Activated CD8-positive, alpha-beta T cell treated with anti-CD3 and anti-CD28 coated beads for 36 hours (primary cell): Measurements from ENCODE around the gene EVC2. TPM values are rescaled to one million over a fixed set of nuclear protein-coding genes. Genes with fewer than 3 reads are reported as not detected.

Source experiments
- ATAC-seq: fragments of 200-7000 bp; cut with Tn5 transposase; one replicate; pipeline ENCODE4 v1.10.0; 2021; ENCODE audit warnings: mild to moderate bottlenecking, moderate library complexity
- CTCF ChIA-PET: fragments of 350-600 bp; sonication (Branson Sonifier 250); formaldehyde crosslinking; loops from one replicate; lab custom pipeline; 2021; ENCODE audit warnings: antibody characterized with exemption; lab: Charles Lee
- POLR2A ChIA-PET: fragments of 350-600 bp; sonication (Branson Sonifier 250); formaldehyde crosslinking; loops from one replicate; lab custom pipeline; 2021; ENCODE audit warnings: antibody characterized with exemption; lab: Charles Lee
- DNase-seq: peaks from one replicate; pipeline ENCODE4 v3.0.0-alpha.2; 2020
- H3K27ac Mint-ChIP-seq: one replicate; pipeline ENCODE4 v1.8.0; 2021; ENCODE audit warnings: mild to moderate bottlenecking, mixed read lengths
- H3K27me3 Mint-ChIP-seq: one replicate; pipeline ENCODE4 v1.8.0; 2021; ENCODE audit warnings: mixed read lengths
- H3K36me3 Mint-ChIP-seq: one replicate; pipeline ENCODE4 v1.8.0; 2021; ENCODE audit warnings: low read depth, mixed read lengths
- H3K4me1 Mint-ChIP-seq: one replicate; pipeline ENCODE4 v1.8.0; 2021; ENCODE audit warnings: low read depth, mixed read lengths
- H3K4me3 Mint-ChIP-seq: one replicate; pipeline ENCODE4 v1.8.0; 2021; ENCODE audit warnings: mild to moderate bottlenecking, moderate library complexity, mixed read lengths
- H3K9me3 Mint-ChIP-seq: one replicate; pipeline ENCODE4 v1.8.0; 2021; ENCODE audit warnings: mixed read lengths
- CTCF ChIP-seq: fragments of 200-600 bp; IDR thresholded peaks from one replicate; pipeline ENCODE4 v1.8.0; 2022; ENCODE audit warnings: antibody characterized with exemption, mild to moderate bottlenecking
- intact Hi-C: fragments of 100-400 bp; cut with micrococcal nuclease; formaldehyde crosslinking; loops from one replicate; pipeline ENCODE4 v1.10.0; 2022
- total RNA-seq, 2 experiments: library from RNA; stranded (reverse); gene quantifications; one replicate each; pipeline ENCODE4 v1.2.3, GENCODE V29; 2021

EVC2 gene
- total RNA-seq, 2 experiments from 2014 or later: 0.83 to 1.3 TPM

GRCh38 chr4:5658974-5659373 is 49.4 kb downstream of the EVC2 start:
- TF ChIP-seq CTCF: no peak

GRCh38 chr4:5656415-5656814 is 51.9 kb downstream of the EVC2 start:
- ATAC-seq (no peak), DNase-seq (no peak)
- no peak overlapping the region for H3K4me3 Mint-ChIP-seq
- peaks cover 2% of the 10 kb centered on the region for H3K36me3 Mint-ChIP-seq
- peaks cover 1% of the 10 kb centered on the region for H3K9me3 Mint-ChIP-seq
- no peak overlapping the region for H3K27ac Mint-ChIP-seq
- ChIA-PET POLR2A (no interaction called here), CTCF (no interaction called here)
- H3K4me1 Mint-ChIP-seq: no peaks in the 10 kb centered on the region
- no peak for TF ChIP-seq CTCF
- intact Hi-C loops: no loop called here
- no peaks in the 10 kb centered on the region for H3K27me3 Mint-ChIP-seq

More at GRCh38 chr4:5658974-5659373, 49.4 kb downstream of the EVC2 start:
- ChIA-PET POLR2A (no interaction called here), CTCF (no interaction called here)
- H3K27ac Mint-ChIP-seq: no peak overlapping the region
- peaks cover 9% of the 10 kb centered on the region for H3K9me3 Mint-ChIP-seq
- no peak overlapping the region for H3K4me3 Mint-ChIP-seq
- no peak for DNase-seq
- intact Hi-C loops: no loop called here
- no peak for ATAC-seq
- no peaks in the 10 kb centered on the region for H3K27me3 Mint-ChIP-seq
- no peaks in the 10 kb centered on the region for H3K4me1 Mint-ChIP-seq
- H3K36me3 Mint-ChIP-seq: peaks cover 12% of the 10 kb centered on the region

GRCh38 chr4:5654791-5655190 is 53.6 kb downstream of the EVC2 start:
- CTCF ChIA-PET: no interaction called here
- ATAC-seq (no peak), DNase-seq (no peak)
- no peak for TF ChIP-seq CTCF
- POLR2A ChIA-PET: no interaction called here
- Mint-ChIP-seq H3K4me3 (no peak overlapping the region), H3K27me3 (no peaks in the 10 kb centered on the region), H3K27ac (no peak overlapping the region), H3K4me1 (no peaks in the 10 kb centered on the region), H3K9me3 (no peaks in the 10 kb centered on the region), H3K36me3 (no peaks in the 10 kb centered on the region)
- intact Hi-C loops: no loop called here

- H3K36me3 Mint-ChIP-seq: no peaks in the 10 kb centered on the region
- no peaks in the 10 kb centered on the region for H3K27me3 Mint-ChIP-seq
- TF ChIP-seq CTCF: no peak
- ATAC-seq (no peak), DNase-seq (no peak)
- H3K4me1 Mint-ChIP-seq: no peaks in the 10 kb centered on the region
- CTCF ChIA-PET: no interaction called here
- POLR2A ChIA-PET: no interaction called here
- H3K27ac Mint-ChIP-seq: no peak overlapping the region
- no peaks in the 10 kb centered on the region for H3K9me3 Mint-ChIP-seq
- intact Hi-C loops: no loop called here
- no peak overlapping the region for H3K4me3 Mint-ChIP-seq
Observed at GRCh38 chr4:5651089-5651488, 57.3 kb downstream of the EVC2 start.

GRCh38 chr4:5650040-5650439 is 58.3 kb downstream of the EVC2 start:
- H3K36me3 Mint-ChIP-seq: no peaks in the 10 kb centered on the region
- H3K27ac Mint-ChIP-seq: no peak overlapping the region
- ChIA-PET POLR2A (no interaction called here), CTCF (interaction anchor here (1.4 kb wide), 1 partner anchor 10 kb away, joined by 3 read pairs; no protein-coding TSS in a partner anchor)
- ATAC-seq: no peak
- DNase-seq: no peak
- no peaks in the 10 kb centered on the region for H3K9me3 Mint-ChIP-seq
- no peak for TF ChIP-seq CTCF
- H3K27me3 Mint-ChIP-seq: no peaks in the 10 kb centered on the region
- no peaks in the 10 kb centered on the region for H3K4me1 Mint-ChIP-seq
- intact Hi-C loops: no loop called here
- H3K4me3 Mint-ChIP-seq: no peak overlapping the region
